Measurements from ENCODE around the gene SERPINE2. TPM values are rescaled to one million over a fixed set of nuclear protein-coding genes. Genes with fewer than 3 reads are reported as not detected.

The SERPINE2 gene
- total and polyA plus RNA-seq, 8 donors, result 21.7 to 107 (median 81.8) TPM

DNA sequence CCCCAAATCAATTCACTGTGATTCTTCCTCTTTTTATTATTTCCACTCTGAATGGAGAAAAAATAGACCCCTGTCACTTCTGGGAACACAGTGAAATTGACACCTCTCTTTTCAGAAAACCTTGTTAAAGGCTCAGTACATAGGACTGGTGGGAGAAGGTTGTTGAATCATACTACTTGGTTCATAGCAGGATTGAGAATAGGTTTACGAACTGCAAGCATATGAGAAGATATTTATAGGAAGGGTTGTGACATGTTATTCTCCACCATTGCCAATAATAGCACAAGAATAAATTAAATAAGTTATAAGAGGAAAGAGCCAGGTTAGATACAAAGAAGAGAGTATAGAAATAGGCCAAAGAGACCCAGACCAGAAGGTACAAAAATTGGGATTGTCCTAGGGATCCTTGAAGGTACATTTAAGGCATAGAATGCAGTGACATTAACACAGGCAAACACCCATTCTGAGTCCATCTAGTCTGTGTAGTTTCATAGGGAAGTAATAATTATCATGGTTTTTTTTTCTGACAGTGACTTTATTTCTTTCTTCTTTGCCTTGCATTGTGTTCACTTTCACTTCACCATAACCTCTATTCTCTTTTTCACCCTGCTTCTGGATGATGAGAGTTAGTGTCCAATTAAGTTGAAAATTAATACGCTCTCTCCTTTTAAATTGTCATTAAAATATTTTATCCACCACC is 21.8 kb upstream of the SERPINE2 start:
- TF ChIP-seq, protein P1, sequence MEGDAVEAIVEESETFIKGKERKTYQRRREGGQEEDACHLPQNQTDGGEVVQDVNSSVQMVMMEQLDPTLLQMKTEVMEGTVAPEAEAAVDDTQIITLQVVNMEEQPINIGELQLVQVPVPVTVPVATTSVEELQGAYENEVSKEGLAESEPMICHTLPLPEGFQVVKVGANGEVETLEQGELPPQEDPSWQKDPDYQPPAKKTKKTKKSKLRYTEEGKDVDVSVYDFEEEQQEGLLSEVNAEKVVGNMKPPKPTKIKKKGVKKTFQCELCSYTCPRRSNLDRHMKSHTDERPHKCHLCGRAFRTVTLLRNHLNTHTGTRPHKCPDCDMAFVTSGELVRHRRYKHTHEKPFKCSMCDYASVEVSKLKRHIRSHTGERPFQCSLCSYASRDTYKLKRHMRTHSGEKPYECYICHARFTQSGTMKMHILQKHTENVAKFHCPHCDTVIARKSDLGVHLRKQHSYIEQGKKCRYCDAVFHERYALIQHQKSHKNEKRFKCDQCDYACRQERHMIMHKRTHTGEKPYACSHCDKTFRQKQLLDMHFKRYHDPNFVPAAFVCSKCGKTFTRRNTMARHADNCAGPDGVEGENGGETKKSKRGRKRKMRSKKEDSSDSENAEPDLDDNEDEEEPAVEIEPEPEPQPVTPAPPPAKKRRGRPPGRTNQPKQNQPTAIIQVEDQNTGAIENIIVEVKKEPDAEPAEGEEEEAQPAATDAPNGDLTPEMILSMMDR (IDR thresholded peaks at IDR 0.05), result no peak
- ATAC-seq, result no peak
- no peak for DNase-seq
- H3K4me1 ChIP-seq, result no peaks in the 10 kb centered on the region
- intact Hi-C loops (cut with DNase I), result no loop called here
- H3K27me3 ChIP-seq, result no peaks in the 10 kb centered on the region
- H3K36me3 ChIP-seq, result no peaks in the 10 kb centered on the region
- no peak overlapping the region for H3K27ac ChIP-seq
- no peak overlapping the region for H3K4me3 ChIP-seq
- peaks cover 0 to 2% of the 10 kb centered on the region in 2 donors for H3K9me3 ChIP-seq

DNA sequence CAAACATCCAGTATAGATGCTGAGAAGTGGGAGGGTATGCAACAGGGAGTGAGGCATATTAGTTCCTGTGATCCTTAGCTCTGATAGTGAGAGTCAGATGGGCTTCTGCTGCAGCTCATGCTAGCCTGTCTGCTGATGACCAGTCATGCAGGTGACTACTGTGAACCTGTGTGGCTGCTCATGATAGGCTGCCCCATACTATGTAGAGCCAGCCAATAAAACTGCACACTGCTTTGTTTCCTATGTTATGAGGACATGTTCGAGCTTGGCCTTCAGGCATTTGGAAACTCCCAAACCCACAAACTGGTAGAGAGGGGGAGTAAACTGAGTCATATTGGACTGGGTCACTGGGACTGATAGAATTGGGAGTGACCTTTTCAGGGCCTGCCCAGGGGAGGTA is 20.1 kb upstream of the SERPINE2 start:
- Histone ChIP-seq H3K4me1 (no peaks in the 10 kb centered on the region), H3K27me3 (no peaks in the 10 kb centered on the region), H3K9me3 (peaks cover 0 to 2% of the 10 kb centered on the region in 2 donors), H3K27ac (no peak overlapping the region), H3K36me3 (no peaks in the 10 kb centered on the region), H3K4me3 (no peak overlapping the region)
- no peak for DNase-seq
- no peak for ATAC-seq
- intact Hi-C loops (cut with DNase I), result no loop called here
- TF ChIP-seq, protein P1 (IDR thresholded peaks at IDR 0.05), result no peak

DNA sequence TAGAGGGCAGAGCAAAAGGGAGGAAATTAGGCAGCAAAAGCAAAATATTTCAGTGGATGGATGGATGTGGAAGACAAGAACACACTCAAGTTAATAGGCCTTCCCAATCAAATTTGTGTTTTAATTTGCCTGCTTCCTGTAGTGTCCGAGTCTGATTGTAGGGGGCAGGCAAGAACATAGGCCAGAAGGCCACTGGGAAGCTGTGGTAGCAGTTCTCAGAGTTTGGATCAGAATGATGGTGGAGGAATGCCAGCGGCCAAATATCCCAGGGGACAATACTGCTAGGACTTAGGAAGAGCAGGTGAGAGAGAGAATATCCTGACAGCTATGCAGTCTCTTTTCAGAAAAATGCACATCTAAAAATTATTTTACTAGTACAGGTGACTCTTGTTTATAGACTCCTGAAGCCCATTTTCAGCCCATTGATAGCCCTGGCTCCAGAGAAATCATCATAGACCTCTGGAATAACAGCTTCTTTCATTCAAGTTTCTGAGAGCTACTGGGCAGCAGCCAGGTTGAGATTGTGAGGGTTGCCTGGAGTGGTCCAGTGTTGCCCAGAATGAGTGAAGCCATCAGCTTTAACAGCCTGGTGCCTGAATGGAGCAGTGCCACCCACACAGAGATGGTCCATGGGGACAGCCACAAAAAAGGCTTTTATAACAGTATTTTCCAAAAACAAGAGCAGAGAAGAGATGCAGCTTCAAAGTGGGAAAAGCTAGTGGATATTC is 19.1 kb upstream of the SERPINE2 start:
- no peak for ATAC-seq
- TF ChIP-seq, protein P1 (IDR thresholded peaks at IDR 0.05), result no peak
- no peaks in the 10 kb centered on the region for H3K27me3 ChIP-seq
- H3K4me1 ChIP-seq, result no peaks in the 10 kb centered on the region
- intact Hi-C loops (cut with DNase I), result no loop called here
- H3K36me3 ChIP-seq, result no peaks in the 10 kb centered on the region
- peaks cover 0 to 2% of the 10 kb centered on the region in 2 donors for H3K9me3 ChIP-seq
- no peak overlapping the region for H3K27ac ChIP-seq
- DNase-seq, result no peak
- no peak overlapping the region for H3K4me3 ChIP-seq

DNA sequence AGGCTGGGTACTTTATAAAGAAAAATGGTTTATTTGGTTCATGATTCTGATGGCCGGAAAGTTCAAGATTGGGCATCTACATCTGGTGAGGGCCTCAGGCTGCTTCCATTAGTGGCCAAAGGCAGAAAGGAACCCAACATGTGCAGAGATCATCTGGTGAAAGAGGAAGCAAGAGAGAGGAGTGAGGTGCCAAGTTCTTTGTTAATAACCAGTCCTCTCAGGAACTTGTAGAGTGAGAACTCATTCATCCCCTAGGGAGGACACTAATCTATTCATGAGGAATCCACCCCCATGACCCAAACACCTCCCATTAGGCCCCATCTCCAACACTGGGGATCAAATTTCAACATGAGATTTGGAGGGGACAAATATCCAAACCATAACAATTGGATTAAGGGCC is 17.8 kb upstream of the SERPINE2 start:
- Histone ChIP-seq H3K36me3 (no peaks in the 10 kb centered on the region), H3K27me3 (no peaks in the 10 kb centered on the region), H3K27ac (no peak overlapping the region), H3K4me3 (no peak overlapping the region), H3K4me1 (no peaks in the 10 kb centered on the region), H3K9me3 (peaks cover 0 to 2% of the 10 kb centered on the region in 2 donors)
- intact Hi-C loops (cut with DNase I), result no loop called here
- TF ChIP-seq, protein P1 (IDR thresholded peaks at IDR 0.05), result no peak
- no peak for ATAC-seq
- DNase-seq, result no peak

DNA sequence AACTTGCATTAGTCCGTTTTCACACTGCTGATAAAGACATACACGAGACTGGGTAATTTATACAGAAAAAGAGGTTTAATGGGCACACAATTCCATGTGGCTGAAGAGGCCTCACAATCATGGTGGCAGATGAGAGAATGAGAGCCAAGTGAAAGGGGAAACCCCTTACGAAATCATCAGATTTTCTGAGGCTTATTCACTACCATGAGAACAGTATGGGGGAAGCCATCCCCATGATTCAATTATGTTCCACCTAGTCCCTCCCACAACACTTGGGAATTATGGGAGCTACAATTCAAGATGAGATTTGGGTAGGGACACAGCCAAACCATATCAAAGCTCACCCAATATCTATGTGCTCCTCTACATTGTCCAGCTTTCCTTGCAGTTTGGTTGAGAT is 16.0 kb upstream of the SERPINE2 start:
- Histone ChIP-seq H3K4me1 (no peaks in the 10 kb centered on the region), H3K36me3 (no peaks in the 10 kb centered on the region)

More for the DNA sequence above, 16.0 kb upstream of the SERPINE2 start:
- Histone ChIP-seq H3K9me3 (peaks cover 0 to 2% of the 10 kb centered on the region in 2 donors), H3K4me3 (no peak overlapping the region), H3K27me3 (no peaks in the 10 kb centered on the region), H3K27ac (no peak overlapping the region)
- intact Hi-C loops (cut with DNase I), result no loop called here
- TF ChIP-seq, protein P1 (IDR thresholded peaks at IDR 0.05), result no peak
- no peak for ATAC-seq
- no peak for DNase-seq
